Breast epithelium (tissue), 3 donors: ENCODE measurements around the gene OBI1.

ENCODE experiments used
- POLR2A ChIP-seq: fragments of 450-650 bp; IDR thresholded peaks from one replicate; pipeline ENCODE4 v1.6.1; 2016; ENCODE audit warnings: antibody characterized with exemption, mild to moderate bottlenecking, moderate library complexity
- POLR2AphosphoS5 ChIP-seq, 3 donors: sonication (generic); formaldehyde crosslinking; IDR thresholded peaks; one replicate each; pipeline ENCODE4 v1.6.1; 2017; ENCODE audit warnings: antibody characterized with exemption in 3 of 3

DNA sequence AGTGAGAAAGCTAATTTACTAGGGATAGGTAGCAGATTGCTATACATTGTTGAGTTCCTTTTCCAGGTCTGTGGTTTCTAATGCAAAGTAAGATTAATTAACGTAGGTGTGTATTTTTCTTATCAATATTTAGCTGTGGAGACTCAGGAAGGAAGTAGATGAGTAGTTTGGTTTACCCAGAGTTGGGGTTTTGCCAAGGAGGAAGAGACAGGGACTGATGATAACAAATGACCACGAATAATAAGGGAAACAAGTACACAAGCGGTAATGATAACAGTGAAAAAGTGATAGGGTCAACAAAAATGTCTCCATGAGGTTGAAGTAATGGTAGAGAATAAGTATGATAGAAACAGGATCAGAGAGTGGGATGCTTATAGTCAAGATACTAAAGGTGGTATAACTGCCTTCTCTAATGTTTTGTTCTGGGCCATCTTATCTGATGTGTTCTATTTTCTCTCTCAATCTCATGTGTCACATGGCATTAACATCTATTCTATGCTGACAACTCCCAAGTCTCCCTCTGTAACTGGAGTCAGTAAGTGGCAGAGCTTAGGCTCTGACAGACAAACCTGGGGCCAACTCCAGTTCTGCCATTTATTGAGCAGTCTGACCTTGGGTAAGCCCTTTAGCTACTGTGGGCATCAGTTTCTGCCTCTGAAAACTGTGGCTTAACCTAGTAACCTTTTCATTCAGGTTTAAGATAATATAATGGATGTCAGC, 8.8 kb downstream of the OBI1 start:
- TF ChIP-seq POLR2A, result no peak
- TF ChIP-seq POLR2AphosphoS5 (IDR thresholded peaks at IDR 0.05), result no peak
